Measurements from ENCODE around the gene LRRC27. TPM values are rescaled to one million over a fixed set of nuclear protein-coding genes. Genes with fewer than 3 reads are reported as not detected.

LRRC27 gene
- total RNA-seq, 4 donors from 2014 or later: 0.59 to 32.6 (median 15.3) TPM

GRCh38 chr10:132410056-132410778 lies 78.2 kb downstream of the LRRC27 start:
- peak overlapping the region in 1 of 2 donors; percentile 89 for H3K27ac ChIP-seq
- no peak overlapping the region for H3K4me3 ChIP-seq
- no peaks in the 10 kb centered on the region for H3K27me3 ChIP-seq
- H3K4me1 ChIP-seq: peaks cover 0 to 29% of the 10 kb centered on the region in 2 donors
- no peaks in the 10 kb centered on the region for H3K9me3 ChIP-seq
- TF ChIP-seq POLR2A (IDR thresholded peaks at IDR 0.05): no peak
- TF ChIP-seq, protein P1, sequence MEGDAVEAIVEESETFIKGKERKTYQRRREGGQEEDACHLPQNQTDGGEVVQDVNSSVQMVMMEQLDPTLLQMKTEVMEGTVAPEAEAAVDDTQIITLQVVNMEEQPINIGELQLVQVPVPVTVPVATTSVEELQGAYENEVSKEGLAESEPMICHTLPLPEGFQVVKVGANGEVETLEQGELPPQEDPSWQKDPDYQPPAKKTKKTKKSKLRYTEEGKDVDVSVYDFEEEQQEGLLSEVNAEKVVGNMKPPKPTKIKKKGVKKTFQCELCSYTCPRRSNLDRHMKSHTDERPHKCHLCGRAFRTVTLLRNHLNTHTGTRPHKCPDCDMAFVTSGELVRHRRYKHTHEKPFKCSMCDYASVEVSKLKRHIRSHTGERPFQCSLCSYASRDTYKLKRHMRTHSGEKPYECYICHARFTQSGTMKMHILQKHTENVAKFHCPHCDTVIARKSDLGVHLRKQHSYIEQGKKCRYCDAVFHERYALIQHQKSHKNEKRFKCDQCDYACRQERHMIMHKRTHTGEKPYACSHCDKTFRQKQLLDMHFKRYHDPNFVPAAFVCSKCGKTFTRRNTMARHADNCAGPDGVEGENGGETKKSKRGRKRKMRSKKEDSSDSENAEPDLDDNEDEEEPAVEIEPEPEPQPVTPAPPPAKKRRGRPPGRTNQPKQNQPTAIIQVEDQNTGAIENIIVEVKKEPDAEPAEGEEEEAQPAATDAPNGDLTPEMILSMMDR (IDR thresholded peaks at IDR 0.05): no peak
- intact Hi-C loops (cut with DNase I; ENCODE audit: low total_unique reads): no loop called here
- no peak for DNase-seq
- no peaks in the 10 kb centered on the region for H3K36me3 ChIP-seq

GRCh38 chr10:132410779-132411532 lies 79.0 kb downstream of the LRRC27 start:
- TF ChIP-seq, protein P1 (IDR thresholded peaks at IDR 0.05): no peak
- no peak for TF ChIP-seq POLR2A (IDR thresholded peaks at IDR 0.05)
- H3K4me1 ChIP-seq: peaks cover 0 to 29% of the 10 kb centered on the region in 2 donors
- H3K36me3 ChIP-seq: no peaks in the 10 kb centered on the region
- no peaks in the 10 kb centered on the region for H3K9me3 ChIP-seq
- intact Hi-C loops (cut with DNase I; ENCODE audit: low total_unique reads): no loop called here
- no peaks in the 10 kb centered on the region for H3K27me3 ChIP-seq
- peak overlapping the region; percentile 83 to 89 for H3K27ac ChIP-seq
- no peak for DNase-seq
- H3K4me3 ChIP-seq: peak overlapping the region in 1 of 2 donors; percentile 11

- TF ChIP-seq POLR2A (IDR thresholded peaks at IDR 0.05): peak in 1 of 2 donors; percentile 20
- TF ChIP-seq, protein P1 (IDR thresholded peaks at IDR 0.05): peak in 2 of 4 experiments; percentile 4 to 7
- Histone ChIP-seq H3K36me3 (no peaks in the 10 kb centered on the region), H3K27me3 (no peaks in the 10 kb centered on the region), H3K9me3 (no peaks in the 10 kb centered on the region), H3K4me3 (peak overlapping the region in 1 of 2 donors; percentile 11), H3K27ac (peak overlapping the region; percentile 83 to 89), H3K4me1 (peaks cover 0 to 29% of the 10 kb centered on the region in 2 donors)
- intact Hi-C loops (cut with DNase I; ENCODE audit: low total_unique reads): no loop called here
- DNase-seq: no peak
Measured at GRCh38 chr10:132411561-132412253, 79.7 kb downstream of the LRRC27 start.

GRCh38 chr10:132412316-132413192 lies 80.6 kb downstream of the LRRC27 start:
- no peak for DNase-seq
- Histone ChIP-seq H3K9me3 (no peaks in the 10 kb centered on the region), H3K36me3 (no peaks in the 10 kb centered on the region), H3K4me3 (no peak overlapping the region), H3K27ac (peak overlapping the region; percentile 83 to 89), H3K4me1 (peaks cover 0 to 22% of the 10 kb centered on the region in 2 donors), H3K27me3 (no peaks in the 10 kb centered on the region)
- intact Hi-C loops (cut with DNase I; ENCODE audit: low total_unique reads): no loop called here
- no peak for TF ChIP-seq POLR2A (IDR thresholded peaks at IDR 0.05)
- TF ChIP-seq, protein P1 (IDR thresholded peaks at IDR 0.05): no peak
